Brain pericyte (primary cell): ENCODE results near the gene SLC1A2.
"Not testable (repeated sequence)": the region's sequence is repeated elsewhere in the genome, so short reads cannot be mapped to it uniquely, and the experiment has no call there.

Experiments
- DNase-seq: peaks from one replicate; pipeline ENCODE4 v3.0.0-alpha.2; 2012; ENCODE audit warnings: low read depth, low spot score

The SLC1A2 gene

DNA sequence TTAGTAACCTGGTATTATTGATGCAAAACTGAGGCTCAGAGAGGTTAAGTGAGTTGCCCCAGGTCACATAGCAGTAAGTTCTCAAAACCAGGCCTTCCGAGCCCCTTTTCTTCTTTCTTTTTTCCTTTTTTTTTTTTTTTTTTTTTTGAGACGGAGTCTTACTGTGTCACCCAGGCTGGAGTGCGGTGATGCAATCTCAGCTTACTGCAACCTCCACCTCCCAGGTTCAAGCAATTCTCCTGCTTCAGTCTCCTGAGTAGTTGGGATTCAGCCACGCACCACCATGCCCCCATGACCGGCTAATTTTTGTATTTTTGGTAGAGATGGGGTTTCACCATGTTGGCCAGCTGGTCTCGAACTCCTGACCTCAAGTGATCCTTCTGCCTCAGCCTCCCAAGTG lies 192.6 kb downstream of the SLC1A2 start:
- DNase-seq: not testable (repeated sequence)

DNA sequence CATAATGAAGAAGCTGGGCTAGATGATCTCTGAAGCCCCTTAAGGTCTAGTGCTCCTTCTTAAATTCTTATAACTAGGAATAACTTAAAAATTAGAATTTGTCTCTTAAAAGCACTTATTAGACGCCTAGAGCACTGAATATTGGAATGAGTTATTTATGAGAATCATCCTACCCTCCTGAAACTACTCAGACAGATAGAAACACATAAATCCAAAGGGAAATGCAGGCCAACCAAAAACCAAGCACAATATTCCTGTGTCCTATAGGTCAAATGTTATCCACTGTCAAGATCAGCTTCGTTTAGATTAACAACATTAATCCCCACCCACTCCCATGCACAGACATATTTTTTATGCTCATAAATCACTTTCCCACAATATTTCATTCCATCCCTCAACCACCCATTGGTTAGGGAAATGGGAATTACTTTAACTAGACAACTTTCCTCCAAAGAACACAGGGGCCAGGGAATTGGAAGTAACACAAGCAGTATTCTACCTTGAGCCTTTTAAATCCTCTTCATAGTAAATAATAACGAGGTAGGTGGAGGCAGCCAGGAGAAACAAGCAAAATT lies 193.3 kb downstream of the SLC1A2 start:
- DNase-seq: no peak

GRCh38 chr11:35223991-35224390 lies 195.4 kb downstream of the SLC1A2 start:
- DNase-seq: no peak

GRCh38 chr11:35223371-35223796 lies 196.0 kb downstream of the SLC1A2 start:
- no peak for DNase-seq

DNA sequence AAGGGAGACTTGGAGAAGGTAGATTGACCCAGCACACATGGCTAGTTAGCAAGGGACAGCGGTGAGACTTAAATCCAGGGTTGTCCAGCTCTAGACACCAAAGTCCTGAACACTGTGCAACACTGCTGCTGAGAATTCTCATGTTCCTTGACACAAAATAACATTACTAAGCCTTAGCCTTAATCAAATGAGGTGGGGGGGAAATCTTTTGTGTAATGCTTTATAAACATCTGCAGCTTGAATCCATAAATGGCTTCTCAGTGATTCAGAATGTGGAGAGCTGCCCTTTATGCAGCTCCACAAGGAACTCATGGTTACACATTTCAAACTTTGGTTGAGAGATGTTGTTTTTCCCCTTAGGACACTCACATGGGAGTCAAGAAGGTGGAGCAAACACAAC lies 200.4 kb downstream of the SLC1A2 start:
- no peak for DNase-seq

DNA sequence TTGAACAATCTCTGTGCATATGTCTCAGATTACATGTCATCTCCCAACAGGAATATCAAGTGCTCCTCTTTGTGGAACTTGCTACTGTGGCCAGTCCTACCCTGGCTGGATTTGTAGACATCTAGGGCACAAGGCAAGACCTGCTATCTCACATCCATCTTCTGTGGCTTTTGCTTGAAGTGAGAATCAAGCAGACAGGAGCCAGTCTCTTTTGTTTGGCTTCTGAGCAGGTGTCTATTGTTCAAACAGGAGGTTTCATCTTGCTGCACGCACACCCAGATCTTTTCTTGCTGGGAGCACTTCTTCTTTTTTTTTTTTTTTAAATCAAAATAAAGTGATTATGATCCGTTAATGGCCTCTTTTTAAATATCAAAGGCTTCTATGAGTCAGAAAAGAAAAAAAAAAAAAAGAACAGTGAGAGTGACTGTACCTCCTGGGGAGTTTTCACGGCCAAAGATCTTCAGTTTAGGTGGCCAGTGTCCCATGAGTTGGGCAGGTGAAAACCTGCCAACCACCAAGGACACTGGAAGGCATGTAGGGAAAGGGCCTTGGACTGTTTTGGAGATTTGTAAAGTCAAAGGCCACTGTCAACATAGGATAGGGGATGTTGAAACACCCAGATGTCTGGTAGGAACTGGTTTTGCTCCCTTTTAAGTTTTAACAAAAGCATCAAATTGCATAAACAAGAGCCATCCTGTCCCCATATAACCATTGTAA lies 202.2 kb downstream of the SLC1A2 start:
- DNase-seq: no peak

DNA sequence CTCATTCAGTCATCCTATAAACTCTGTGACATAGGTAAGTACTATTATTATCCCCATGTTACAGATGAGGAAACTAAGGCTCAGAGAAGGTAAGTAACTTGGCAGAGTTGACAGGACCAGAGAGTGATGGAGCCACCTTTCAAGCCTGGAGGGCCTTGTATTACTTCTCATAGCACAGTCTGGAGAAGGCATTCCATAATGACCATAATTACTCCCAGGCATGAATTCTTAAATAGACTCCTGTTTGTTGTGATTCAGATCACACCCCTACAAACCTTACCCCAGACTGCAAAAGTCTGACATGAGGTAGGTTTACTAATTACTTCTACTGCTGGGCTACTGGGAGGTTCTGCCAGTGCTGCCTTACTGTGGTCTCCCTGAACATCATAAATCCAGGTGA lies 203.4 kb downstream of the SLC1A2 start:
- DNase-seq: no peak

DNA sequence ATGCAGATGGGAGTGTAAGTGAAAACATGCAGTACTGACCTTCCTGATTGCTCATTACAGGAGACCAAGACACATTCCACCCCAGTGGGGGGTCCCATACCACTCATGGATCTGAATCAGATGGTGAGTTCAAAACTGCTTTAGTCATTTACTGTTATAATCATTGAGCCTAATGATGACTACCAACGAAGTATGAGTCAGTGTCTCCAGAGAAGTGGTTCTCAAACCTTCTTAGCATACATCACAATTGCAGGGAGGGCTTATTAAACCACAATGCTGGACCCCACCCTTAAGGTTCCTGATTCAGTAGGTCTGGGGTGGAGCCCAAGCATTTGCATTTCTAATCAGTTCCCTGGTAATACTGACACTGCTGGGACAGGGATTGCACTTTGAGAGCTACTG lies 204.6 kb downstream of the SLC1A2 start:
- peak; percentile 48 for DNase-seq

GRCh38 chr11:35214226-35214770 lies 205.1 kb downstream of the SLC1A2 start:
- DNase-seq: no peak

DNA sequence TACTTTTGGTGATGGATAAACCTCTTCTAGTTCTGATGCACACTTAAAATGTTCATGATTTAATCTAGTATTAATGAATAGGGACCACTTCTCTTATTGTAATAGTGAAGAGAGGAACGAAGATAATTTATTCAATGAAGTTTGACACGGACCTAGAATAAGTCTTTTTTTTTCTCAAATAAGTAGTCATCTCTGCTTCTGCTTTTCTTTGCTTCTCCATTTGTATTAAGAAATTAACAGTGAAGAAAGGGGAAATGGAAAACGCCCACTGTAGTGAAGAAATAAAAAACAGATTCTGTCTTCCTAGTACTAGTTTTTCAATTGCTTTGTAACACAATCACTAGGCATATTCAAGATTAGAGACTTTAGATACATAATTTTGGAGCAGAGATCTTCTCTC lies 207.4 kb downstream of the SLC1A2 start:
- no peak for DNase-seq

GRCh38 chr11:35210876-35211546 lies 208.3 kb downstream of the SLC1A2 start:
- DNase-seq: no peak

DNA sequence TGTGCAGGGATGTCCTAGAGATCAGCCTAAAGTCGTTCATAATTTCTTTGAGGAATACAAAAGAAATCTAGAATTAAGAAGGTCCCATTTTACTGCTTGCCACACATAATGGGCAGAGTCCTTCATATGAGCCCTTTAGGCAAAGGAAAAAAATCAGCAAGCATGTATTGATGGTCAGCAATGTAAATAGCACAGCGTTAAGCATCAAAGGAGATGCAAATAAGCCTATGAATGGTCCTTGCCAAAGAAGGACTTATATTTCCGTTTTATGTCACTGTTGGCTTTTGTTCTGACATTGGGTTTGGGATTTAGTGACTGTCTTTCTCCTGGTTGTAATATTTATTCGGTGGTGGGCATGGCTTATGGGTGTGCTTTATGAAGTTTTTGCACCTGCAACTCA lies 210.6 kb downstream of the SLC1A2 start:
- DNase-seq: no peak

DNA sequence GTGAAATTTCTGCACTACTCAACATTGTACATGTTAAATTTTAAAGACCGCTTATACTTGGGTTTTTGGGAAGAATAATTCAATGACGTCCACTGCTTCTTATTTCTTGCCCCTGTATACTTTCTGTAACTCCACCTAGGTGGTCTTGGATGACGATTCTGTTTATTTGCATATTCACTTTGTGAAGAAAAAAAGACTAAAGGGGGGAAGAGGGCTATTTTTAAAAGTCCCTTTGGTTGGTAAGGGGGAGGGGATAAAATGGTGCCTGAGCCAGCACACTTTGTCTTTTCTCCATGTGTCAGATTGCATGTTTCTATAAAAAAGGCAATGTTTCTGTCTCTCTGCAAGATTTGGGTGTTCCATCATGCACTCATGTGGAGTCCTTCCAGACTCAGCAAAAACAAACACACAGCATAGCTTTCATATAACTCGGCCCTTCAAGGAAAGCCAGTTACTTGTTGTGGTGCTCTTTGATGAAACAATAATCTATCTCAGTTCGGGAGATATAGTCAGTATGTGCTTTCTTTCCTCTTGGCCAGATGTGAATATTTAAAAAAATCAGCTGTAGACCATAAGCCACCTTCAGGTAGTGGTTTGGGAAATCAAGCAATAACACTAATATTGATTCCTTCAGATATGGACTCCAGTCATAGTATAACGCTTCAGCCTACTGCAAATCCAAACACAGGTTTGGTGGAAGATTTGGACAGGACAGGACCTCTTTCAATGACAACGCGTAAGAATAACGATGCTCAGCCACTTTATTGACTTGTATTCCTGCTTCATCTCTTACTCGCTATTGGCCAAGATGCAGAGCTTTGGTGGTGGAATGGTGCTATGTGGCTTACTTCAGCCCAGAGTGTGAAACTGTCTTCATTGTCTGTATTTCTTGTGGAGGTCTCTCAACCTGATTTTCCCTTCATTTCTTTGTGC lies 211.6 kb downstream of the SLC1A2 start:
- no peak for DNase-seq

DNA sequence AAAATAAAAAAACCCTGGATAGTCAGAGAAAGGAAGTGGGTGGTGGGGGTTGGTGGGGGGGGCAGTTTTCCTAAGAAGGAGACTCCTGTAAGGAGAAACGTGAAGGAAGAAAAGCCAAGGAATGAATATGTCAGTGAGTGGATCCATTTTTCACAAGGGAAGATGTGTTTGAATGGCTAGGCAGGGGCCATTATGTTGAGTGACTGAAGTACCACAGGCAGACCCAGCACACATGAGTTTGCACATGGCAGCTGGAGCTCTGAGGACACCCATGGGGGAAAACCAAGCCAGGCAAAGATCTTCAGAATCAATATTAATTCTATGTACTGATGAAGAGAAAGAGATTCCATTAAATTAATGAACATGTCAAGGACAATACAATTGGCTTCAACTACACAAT lies 212.7 kb downstream of the SLC1A2 start:
- no peak for DNase-seq

GRCh38 chr11:35204614-35205013 lies 214.7 kb downstream of the SLC1A2 start:
- DNase-seq: no peak
